Measurements from ENCODE around the gene SACS. TPM values are rescaled to one million over a fixed set of nuclear protein-coding genes. Genes with fewer than 3 reads are reported as not detected.

The SACS gene
- total and polyA plus RNA-seq, 2 of the 4 experiments (the other 2 are of a cell fraction) = 14.7 to 121 TPM

DNA sequence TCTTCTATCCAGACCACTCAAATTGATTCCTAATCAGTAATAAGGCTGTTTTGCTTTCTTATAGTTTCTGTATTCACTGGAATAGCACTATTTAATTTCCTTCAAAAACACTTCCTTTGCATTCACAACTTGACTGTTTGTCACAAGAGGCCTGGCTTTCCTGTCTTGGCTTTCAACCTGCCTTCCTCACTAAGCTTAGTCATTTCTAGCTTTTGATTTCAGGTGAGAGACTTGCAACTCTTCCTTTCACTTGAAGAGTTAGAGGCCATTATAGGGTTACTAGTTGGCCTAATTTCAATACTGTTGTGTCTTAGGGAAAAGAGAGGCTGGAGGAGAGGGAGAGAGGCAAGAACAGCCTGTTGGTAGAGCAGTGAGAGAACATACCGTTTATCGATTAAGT, 47.0 kb downstream of the SACS start:
- Histone ChIP-seq H2BK120ac (ENCODE audit: low read depth, low read length) (no peak overlapping the region), H3K27me3 (ENCODE audit: control insufficient read depth, insufficient read depth, low read length) (no peaks in the 10 kb centered on the region), H3K79me1 (ENCODE audit: low read depth in 1 of 2, low read length in 2 of 2) (peaks cover 8 to 20% of the 10 kb centered on the region in 2 experiments), H4K5ac (ENCODE audit: low read depth, low read length) (no peak overlapping the region), H2BK20ac (ENCODE audit: low read depth, low read length) (no peak overlapping the region), H3K18ac (ENCODE audit: low read depth, low read length) (no peak overlapping the region), H3K4ac (ENCODE audit: low read depth, low read length) (no peak overlapping the region), H3K4me3 (ENCODE audit: insufficient read depth, low read depth, low read length) (no peak overlapping the region), H2BK5ac (ENCODE audit: low read depth, low read length, poor library complexity, severe bottlenecking) (no peak overlapping the region), H3K23ac (ENCODE audit: low read depth, low read length) (no peak overlapping the region), H3K56ac (ENCODE audit: extremely low read depth, insufficient read depth, low read length) (no peak overlapping the region), H2AK5ac (ENCODE audit: low read depth, low read length) (no peak overlapping the region), H4K8ac (ENCODE audit: low read depth in 2 of 2, low read length in 2 of 2) (no peak overlapping the region), H3K36me3 (ENCODE audit: control insufficient read depth, insufficient read depth, low read length) (no peaks in the 10 kb centered on the region), H3K14ac (replicated peaks; ENCODE audit: low read depth, low read length) (no peak overlapping the region), H3K27ac (ENCODE audit: insufficient read depth, low read length) (no peak overlapping the region), H3K9me1 (ENCODE audit: insufficient read depth, low read length) (peaks cover 9% of the 10 kb centered on the region; the same call in 1 of the 2 replicates), H4K91ac (ENCODE audit: insufficient read depth, low read depth, low read length) (no peak overlapping the region), H2BK15ac (ENCODE audit: low read depth, low read length) (no peak overlapping the region), H3K4me2 (ENCODE audit: low read depth, low read length) (no peak overlapping the region), H3K9me3 (ENCODE audit: control insufficient read depth, insufficient read depth, low read length) (no peaks in the 10 kb centered on the region), H2AFZ (replicated peaks; ENCODE audit: low read length, poor library complexity) (no peak overlapping the region), H3K9ac (ENCODE audit: low read depth, low read length) (no peak overlapping the region), H2AK9ac (replicated peaks; ENCODE audit: low read depth, low read length, poor library complexity) (no peak overlapping the region), H4K20me1 (ENCODE audit: insufficient read depth, low read length) (no peaks in the 10 kb centered on the region), H3K4me1 (ENCODE audit: control insufficient read depth, insufficient read depth, low read length) (no peaks in the 10 kb centered on the region; the same call in 1 of the 2 replicates)
- CTCF ChIA-PET = no interaction called here
- POLR2A ChIA-PET (ENCODE audit: unreplicated experiment) = no interaction called here
- TF ChIP-seq CHD1 (IDR thresholded peaks at IDR 0.05; ENCODE audit: low read depth, low read length) = no peak
- BruUV-seq (replicated peaks) = no TSS peak
- in situ Hi-C loops (cut with MboI; ENCODE audit: low sequenced_read_pairs) (no loop called here), intact Hi-C loops (cut with micrococcal nuclease) (no loop called here), dilution Hi-C loops (cut with HindIII; ENCODE audit: low sequenced_read_pairs, unreplicated experiment) (no loop called here)
- DNase-seq (no peak), ATAC-seq (ENCODE audit: low read depth) (no peak)
- WGBS, 2 experiments (ENCODE audit: extremely low coverage in 2 of 2, insufficient read length in 1 of 2) = no CpG with 5 or more reads among the region's 2 CpGs

Measured in IMR-90 (cell line).